ENCODE measurements around the gene CLIC4. TPM values are rescaled to one million over a fixed set of nuclear protein-coding genes. Genes with fewer than 3 reads are reported as not detected.
"Not testable (repeated sequence)": the region's sequence is repeated elsewhere in the genome, so short reads cannot be mapped to it uniquely, and the experiment has no call there.

Gene CLIC4
- 10 to 100 TPM; 35.0 to 63.6 (median 44.3) TPM for total RNA-seq
- long read RNA-seq, full-length matches to known transcripts = 3 of 8 reads
- long read RNA-seq, partial matches to known transcripts = 0 of 8 reads
- long read RNA-seq, other reads (novel, unspliced or antisense) = 5 of 8 reads

DNA sequence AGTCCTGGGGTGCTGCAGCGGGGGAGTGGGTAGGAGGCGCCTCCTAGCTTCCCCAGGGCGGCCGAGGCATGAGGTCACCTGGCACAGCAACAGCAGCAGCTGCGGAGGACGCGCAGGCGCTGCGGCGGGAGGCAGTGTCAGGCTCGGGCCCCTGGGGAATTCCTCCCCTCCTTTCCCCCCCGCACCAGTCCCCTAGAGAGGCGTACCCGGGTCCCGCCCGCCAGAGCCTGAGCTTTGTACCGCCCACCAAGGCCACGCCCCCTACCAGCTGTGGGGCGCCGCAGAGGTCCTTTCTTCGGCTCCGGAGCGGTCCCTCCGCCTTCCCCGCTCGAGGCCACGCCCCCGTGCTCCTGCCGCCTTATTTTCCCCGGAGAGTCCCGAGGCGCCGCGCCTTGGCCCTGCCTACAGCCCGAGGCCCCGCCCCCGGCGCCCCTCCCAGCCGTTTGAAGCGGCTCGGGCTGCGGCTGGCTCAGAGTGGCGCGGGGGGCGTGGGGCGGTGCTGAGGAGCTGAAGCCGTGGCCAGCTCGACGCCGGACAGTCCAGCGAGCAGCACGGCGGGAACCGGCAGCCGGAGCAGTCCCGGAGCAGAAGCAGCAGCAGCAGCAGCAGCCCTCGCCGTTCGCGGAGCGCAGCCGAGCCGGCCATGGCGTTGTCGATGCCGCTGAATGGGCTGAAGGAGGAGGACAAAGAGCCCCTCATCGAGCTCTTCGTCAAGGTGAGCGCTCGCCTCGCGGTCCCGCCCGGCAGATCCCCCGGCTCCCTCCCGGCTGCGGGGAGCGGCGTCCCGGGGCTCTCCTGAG is at the start of gene CLIC4:
CLIC4 (plus strand) TSS at position 537 of the 800 bp plus-strand sequence; CDS start at position 644, 107 bp downstream.
- 0% methylated on average over 20 of the region's 80 CpGs for WGBS (ENCODE audit: insufficient coverage, low coverage, low lambda C conversion rate, missing lambda C conversion rate)
- Histone ChIP-seq H3K27me3 (no peaks in the 10 kb centered on the region), H3K4me1 (peaks cover 0 to 38% (median 1%) of the 10 kb centered on the region in 4 donors), H3K9me3 (no peaks in the 10 kb centered on the region), H3K4me3 (peak within 1 kb of the TSS; percentile 78 to 95 (median 91)), H3K27ac (peak within 1 kb of the TSS; percentile 78 to 90 (median 89)), H3K36me3 (no peaks in the 10 kb centered on the region)
- intact Hi-C loops (cut with DNase I) = no loop called here
- TF ChIP-seq, protein P1, sequence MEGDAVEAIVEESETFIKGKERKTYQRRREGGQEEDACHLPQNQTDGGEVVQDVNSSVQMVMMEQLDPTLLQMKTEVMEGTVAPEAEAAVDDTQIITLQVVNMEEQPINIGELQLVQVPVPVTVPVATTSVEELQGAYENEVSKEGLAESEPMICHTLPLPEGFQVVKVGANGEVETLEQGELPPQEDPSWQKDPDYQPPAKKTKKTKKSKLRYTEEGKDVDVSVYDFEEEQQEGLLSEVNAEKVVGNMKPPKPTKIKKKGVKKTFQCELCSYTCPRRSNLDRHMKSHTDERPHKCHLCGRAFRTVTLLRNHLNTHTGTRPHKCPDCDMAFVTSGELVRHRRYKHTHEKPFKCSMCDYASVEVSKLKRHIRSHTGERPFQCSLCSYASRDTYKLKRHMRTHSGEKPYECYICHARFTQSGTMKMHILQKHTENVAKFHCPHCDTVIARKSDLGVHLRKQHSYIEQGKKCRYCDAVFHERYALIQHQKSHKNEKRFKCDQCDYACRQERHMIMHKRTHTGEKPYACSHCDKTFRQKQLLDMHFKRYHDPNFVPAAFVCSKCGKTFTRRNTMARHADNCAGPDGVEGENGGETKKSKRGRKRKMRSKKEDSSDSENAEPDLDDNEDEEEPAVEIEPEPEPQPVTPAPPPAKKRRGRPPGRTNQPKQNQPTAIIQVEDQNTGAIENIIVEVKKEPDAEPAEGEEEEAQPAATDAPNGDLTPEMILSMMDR (IDR thresholded peaks at IDR 0.05) = peak in 3 of 4 donors; percentile 31 to 46 (median 37)
- peak; percentile 100 for TF ChIP-seq POLR2A (IDR thresholded peaks at IDR 0.05)
- ATAC-seq (peak; percentile 93 to 97 (median 94)), DNase-seq (peak; percentile 100)

DNA sequence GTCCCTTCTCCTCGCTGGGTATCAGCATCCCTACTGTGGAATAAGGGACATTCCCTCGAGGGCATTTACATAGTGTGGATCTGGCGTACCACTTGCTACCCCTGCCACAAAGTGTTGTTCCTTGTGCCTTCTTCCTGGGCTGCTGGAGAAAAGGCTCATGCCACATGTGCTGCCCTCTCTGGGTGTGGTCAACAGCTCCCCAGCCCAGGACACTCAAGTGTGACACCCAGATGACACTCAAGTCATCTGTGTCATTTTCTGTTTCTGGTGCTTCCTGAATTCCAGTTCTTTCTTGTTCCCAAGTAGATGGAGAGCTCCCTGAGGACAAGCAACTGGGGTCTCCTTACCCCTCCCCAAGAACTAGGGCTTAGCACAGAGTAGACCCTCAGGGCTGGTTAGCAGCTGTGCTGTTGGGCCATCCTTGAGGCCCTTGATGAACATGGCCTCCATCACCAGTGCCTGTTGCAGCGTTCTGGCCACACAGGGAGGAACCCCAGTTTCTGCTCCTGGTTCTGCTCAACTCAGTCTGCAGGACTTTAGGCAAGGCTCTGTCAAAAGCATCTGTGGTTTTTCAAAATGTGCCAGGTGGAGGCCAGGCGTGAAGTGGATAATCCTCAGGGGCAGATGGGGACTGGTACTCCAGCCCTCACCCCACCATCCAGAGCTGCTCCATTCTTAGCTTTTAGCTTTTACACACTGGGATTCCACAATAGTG is 49.0 kb upstream of the CLIC4 start:
- no peak for TF ChIP-seq POLR2A (IDR thresholded peaks at IDR 0.05)
- TF ChIP-seq, protein P1 (IDR thresholded peaks at IDR 0.05) = no peak
- Histone ChIP-seq H3K27ac (no peak overlapping the region), H3K4me1 (no peaks in the 10 kb centered on the region), H3K27me3 (no peaks in the 10 kb centered on the region), H3K4me3 (no peak overlapping the region), H3K36me3 (no peaks in the 10 kb centered on the region), H3K9me3 (no peaks in the 10 kb centered on the region)
- 100% methylated on average over 1 of the region's 5 CpGs for WGBS (ENCODE audit: insufficient coverage, low coverage, low lambda C conversion rate, missing lambda C conversion rate)
- ATAC-seq = peak in 1 of 4 donors; percentile 6
- DNase-seq = no peak
- intact Hi-C loops (cut with DNase I) = no loop called here

DNA sequence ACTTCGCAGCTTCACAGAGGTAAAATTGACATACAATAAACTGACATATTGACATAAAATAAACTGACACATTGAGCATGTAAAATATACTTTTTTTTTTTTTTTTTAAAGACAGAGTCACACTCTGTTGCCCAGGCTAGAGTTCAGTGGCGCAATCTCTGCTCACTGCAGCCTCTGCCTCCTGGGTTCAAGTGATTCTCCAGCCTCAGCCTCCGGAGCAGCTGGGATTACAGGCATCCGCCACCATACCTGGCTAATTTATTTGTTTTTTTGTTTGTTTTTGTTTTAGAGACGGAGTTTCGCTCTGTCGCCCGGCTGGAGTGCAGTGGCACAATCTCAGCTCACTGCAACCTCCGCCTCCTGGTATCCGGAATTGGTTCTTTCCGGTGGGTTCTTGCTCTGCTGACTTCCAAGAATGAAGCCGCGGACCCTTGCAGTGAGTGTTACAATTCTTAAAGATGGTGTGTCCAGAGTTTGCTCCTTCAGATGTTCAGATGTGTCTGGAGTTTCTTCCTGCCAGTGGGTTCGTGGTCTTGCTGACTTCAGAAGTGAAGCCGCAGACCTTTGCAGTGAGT is 48.4 kb upstream of the CLIC4 start:
- Histone ChIP-seq H3K4me3 (no peak overlapping the region), H3K4me1 (no peaks in the 10 kb centered on the region), H3K9me3 (no peaks in the 10 kb centered on the region), H3K36me3 (no peaks in the 10 kb centered on the region), H3K27ac (no peak overlapping the region), H3K27me3 (no peaks in the 10 kb centered on the region)
- 91% methylated on average over 15 of the region's 15 CpGs for WGBS (ENCODE audit: insufficient coverage, low coverage, low lambda C conversion rate, missing lambda C conversion rate)
- TF ChIP-seq, protein P1 (IDR thresholded peaks at IDR 0.05) = no peak
- TF ChIP-seq POLR2A (IDR thresholded peaks at IDR 0.05) = no peak
- DNase-seq = no peak
- no peak for ATAC-seq
- intact Hi-C loops (cut with DNase I) = no loop called here

- H3K27ac ChIP-seq; H3K4me1 ChIP-seq; DNase-seq; H3K27me3 ChIP-seq; H3K36me3 ChIP-seq; intact Hi-C loops (cut with DNase I); ATAC-seq; H3K9me3 ChIP-seq; H3K4me3 ChIP-seq: not testable (repeated sequence)
- 95% methylated on average over 5 of the region's 7 CpGs for WGBS (ENCODE audit: insufficient coverage, low coverage, low lambda C conversion rate, missing lambda C conversion rate)
Observed at GRCh38 chr1:24697453-24698001, 47.7 kb upstream of the CLIC4 start.

GRCh38 chr1:24698326-24698725 is 46.9 kb upstream of the CLIC4 start:
- ATAC-seq; H3K27ac ChIP-seq; H3K9me3 ChIP-seq; H3K4me3 ChIP-seq; H3K27me3 ChIP-seq; H3K36me3 ChIP-seq; H3K4me1 ChIP-seq; DNase-seq; intact Hi-C loops (cut with DNase I): not testable (repeated sequence)
- WGBS (ENCODE audit: insufficient coverage, low coverage, low lambda C conversion rate, missing lambda C conversion rate) = 78% methylated on average over 6 of the region's 8 CpGs
